ENCODE results near the gene CLEC9A. TPM values are rescaled to one million over a fixed set of nuclear protein-coding genes. Genes with fewer than 3 reads are reported as not detected.

Gene CLEC9A
- total RNA-seq, 4 donors from 2014 or later: not detected

GRCh38 chr12:10113920-10114319, 83.4 kb downstream of the CLEC9A start:
- WGBS, 2 donors: 58% methylated on average over 1 of the region's 1 CpG
- H3K27me3 ChIP-seq: no peaks in the 10 kb centered on the region
- TF ChIP-seq CTCF (IDR thresholded peaks at IDR 0.05) (no peak), POLR2A (IDR thresholded peaks at IDR 0.05) (no peak)
- no peaks in the 10 kb centered on the region for H3K4me1 ChIP-seq
- no peak for DNase-seq
- intact Hi-C loops (cut with DNase I): no loop called here
- no peaks in the 10 kb centered on the region for H3K9me3 ChIP-seq
- H3K36me3 ChIP-seq: no peaks in the 10 kb centered on the region
- no peak overlapping the region for H3K4me3 ChIP-seq (replicated peaks in 1 of 3)
- no peak overlapping the region for H3K27ac ChIP-seq

GRCh38 chr12:10115311-10115710, 84.8 kb downstream of the CLEC9A start:
- no peak overlapping the region for H3K27ac ChIP-seq
- no peaks in the 10 kb centered on the region for H3K4me1 ChIP-seq
- H3K36me3 ChIP-seq: no peaks in the 10 kb centered on the region
- intact Hi-C loops (cut with DNase I): no loop called here
- no peaks in the 10 kb centered on the region for H3K9me3 ChIP-seq
- no peaks in the 10 kb centered on the region for H3K27me3 ChIP-seq
- 87 to 90% methylated on average over 15 of the region's 15 CpGs for WGBS, 2 donors
- H3K4me3 ChIP-seq (replicated peaks in 1 of 3): no peak overlapping the region
- TF ChIP-seq POLR2A (IDR thresholded peaks at IDR 0.05) (no peak), CTCF (IDR thresholded peaks at IDR 0.05) (no peak)
- DNase-seq: no peak

Other genes with a start within 250 kb of the CLEC9A start
- 1 to 10 TPM in 1 of 4 donors, under 1 TPM in 1, not detected in 2; 0.78 to 1.0 TPM for gene KLRF1, start 203.2 kb upstream of the CLEC9A start, total RNA-seq
- gene CLEC2B, start 161.3 kb upstream of the CLEC9A start, total RNA-seq: 10 to 100 TPM in 3 of 4 donors, 1 to 10 TPM in 1; 7.3 to 25.2 (median 16.7) TPM
- gene KLRF2, start 149.2 kb upstream of the CLEC9A start, total RNA-seq: not detected
- gene CLEC2A, start 98.3 kb upstream of the CLEC9A start, total RNA-seq: not detected
- gene CLEC12A, start 59.3 kb upstream of the CLEC9A start, total RNA-seq: under 1 TPM in 1 of 4 donors, not detected in 3; 0.22 TPM
- gene CLEC1B, start 31.6 kb upstream of the CLEC9A start, total RNA-seq: not detected
- under 1 TPM in 1 of 4 donors, not detected in 3; 0.54 TPM for gene CLEC12B, start 20.1 kb upstream of the CLEC9A start, total RNA-seq
- gene CLEC1A, start 68.3 kb downstream of the CLEC9A start, total RNA-seq: 1 to 10 TPM; 2.5 to 9.7 (median 5.2) TPM
- gene CLEC7A, start 99.5 kb downstream of the CLEC9A start, total RNA-seq: 1 to 10 TPM; 2.7 to 9.4 (median 5.2) TPM
- 1 to 10 TPM in 2 of 4 donors, under 1 TPM in 2; 0.33 to 2.4 (median 0.87) TPM for gene OLR1, start 141.4 kb downstream of the CLEC9A start, total RNA-seq
- not detected for gene TMEM52B, start 148.3 kb downstream of the CLEC9A start, total RNA-seq
- 100 to 1,000 TPM; 115 to 216 (median 148) TPM for gene GABARAPL1, start 182.2 kb downstream of the CLEC9A start, total RNA-seq

Data from thyroid gland (tissue), 4 donors.